NCI-H748 (cell line): ENCODE measurements around the gene UBE4B.

Experiments
- DNase-seq: peaks from one replicate; lab custom pipeline; 2025; ENCODE audit not compliant: unreplicated experiment; lab: John Stamatoyannopoulos, UW

The UBE4B gene

GRCh38 chr1:10108948-10109708, 76.4 kb downstream of the UBE4B start:
- DNase-seq, result no peak

- no peak for DNase-seq
These were observed 80.7 kb downstream of the UBE4B start for GRCh38 chr1:10113501-10113900.

- no peak for DNase-seq
These were observed 82.0 kb downstream of the UBE4B start for GRCh38 chr1:10114746-10115145.

GRCh38 chr1:10117132-10117531, 84.4 kb downstream of the UBE4B start:
- DNase-seq, result no peak

GRCh38 chr1:10117865-10118264, 85.1 kb downstream of the UBE4B start:
- DNase-seq, result no peak

GRCh38 chr1:10121688-10122087, 88.9 kb downstream of the UBE4B start:
- DNase-seq, result no peak

- no peak for DNase-seq
These were observed 90.2 kb downstream of the UBE4B start for GRCh38 chr1:10122926-10123325.

GRCh38 chr1:10128101-10128765, 95.5 kb downstream of the UBE4B start:
- no peak for DNase-seq

- no peak for DNase-seq
These were observed 99.6 kb downstream of the UBE4B start for GRCh38 chr1:10132316-10132715.

- DNase-seq, result no peak
These were observed 100.1 kb downstream of the UBE4B start for GRCh38 chr1:10132852-10133251.

GRCh38 chr1:10140981-10141380, 108.2 kb downstream of the UBE4B start:
- no peak for DNase-seq

GRCh38 chr1:10143961-10144485, 111.3 kb downstream of the UBE4B start:
- DNase-seq, result no peak

GRCh38 chr1:10146391-10146790, 113.6 kb downstream of the UBE4B start:
- DNase-seq, result no peak

GRCh38 chr1:10149231-10149630, 116.5 kb downstream of the UBE4B start:
- DNase-seq, result no peak

GRCh38 chr1:10152709-10153284, 120.0 kb downstream of the UBE4B start:
- peak; percentile 27 for DNase-seq

GRCh38 chr1:10155087-10155712, 122.4 kb downstream of the UBE4B start:
- no peak for DNase-seq

GRCh38 chr1:10160173-10160572, 127.4 kb downstream of the UBE4B start:
- DNase-seq, result no peak

- no peak for DNase-seq
These were observed 128.2 kb downstream of the UBE4B start for GRCh38 chr1:10160907-10161490.

- no peak for DNase-seq
These were observed 129.0 kb downstream of the UBE4B start for GRCh38 chr1:10161541-10162290.

GRCh38 chr1:10168912-10169514, 136.3 kb downstream of the UBE4B start:
- no peak for DNase-seq
